HG03139 (cell line): ENCODE measurements around the gene TRRAP.
"Not testable (repeated sequence)": the region's sequence is repeated elsewhere in the genome, so short reads cannot be mapped to it uniquely, and the experiment has no call there.

Source experiments
- ATAC-seq: cut with Tn5 transposase; IDR thresholded peaks from one replicate; pipeline ENCODE4 v1.9.1; 2021; ENCODE audit not compliant: unreplicated experiment

Gene TRRAP

DNA sequence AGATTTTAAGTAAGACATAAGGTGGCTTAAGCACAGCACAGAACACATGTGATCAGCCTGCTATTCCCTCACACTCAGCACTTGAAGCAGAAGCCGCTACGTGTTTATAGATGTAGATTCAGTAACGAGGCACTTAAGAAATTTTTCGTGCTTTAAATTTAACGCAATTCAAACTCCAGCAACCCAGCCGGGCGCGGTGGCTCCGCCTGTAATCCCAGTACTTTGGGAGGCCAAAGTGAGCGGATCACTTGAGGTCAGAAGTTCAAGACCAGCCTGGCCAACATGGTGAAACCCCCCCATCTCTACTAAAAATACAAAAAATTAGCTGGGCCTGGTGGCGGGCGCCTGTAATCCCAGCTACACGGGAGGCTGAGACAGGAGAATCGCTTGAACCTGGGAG, 167.9 kb downstream of the TRRAP start:
- ATAC-seq: not testable (repeated sequence)

- no peak for ATAC-seq
Measured at GRCh38 chr7:99046722-99047121, 168.4 kb downstream of the TRRAP start.

GRCh38 chr7:99047526-99048077, 169.3 kb downstream of the TRRAP start:
- ATAC-seq: no peak

DNA sequence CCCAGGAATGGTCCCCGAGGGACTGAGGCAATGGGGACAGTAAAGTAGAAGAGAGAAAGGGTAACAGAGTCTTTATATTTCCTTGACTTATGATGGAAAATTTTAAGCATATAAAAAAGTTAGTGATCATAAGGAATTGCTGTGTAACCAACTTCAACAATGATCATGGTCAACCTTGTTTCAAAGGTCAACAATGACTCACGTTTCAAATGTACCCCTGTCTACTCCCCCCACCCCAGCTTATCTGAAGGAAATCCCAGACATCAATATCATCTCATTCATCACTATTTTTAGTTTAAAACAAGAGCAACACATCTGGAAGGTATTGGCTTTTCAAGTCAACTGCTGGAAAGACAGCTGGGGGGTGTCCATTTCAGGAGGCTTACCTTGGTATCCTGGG, 172.6 kb downstream of the TRRAP start:
- ATAC-seq: no peak

GRCh38 chr7:99054781-99055180, 176.4 kb downstream of the TRRAP start:
- ATAC-seq: no peak

DNA sequence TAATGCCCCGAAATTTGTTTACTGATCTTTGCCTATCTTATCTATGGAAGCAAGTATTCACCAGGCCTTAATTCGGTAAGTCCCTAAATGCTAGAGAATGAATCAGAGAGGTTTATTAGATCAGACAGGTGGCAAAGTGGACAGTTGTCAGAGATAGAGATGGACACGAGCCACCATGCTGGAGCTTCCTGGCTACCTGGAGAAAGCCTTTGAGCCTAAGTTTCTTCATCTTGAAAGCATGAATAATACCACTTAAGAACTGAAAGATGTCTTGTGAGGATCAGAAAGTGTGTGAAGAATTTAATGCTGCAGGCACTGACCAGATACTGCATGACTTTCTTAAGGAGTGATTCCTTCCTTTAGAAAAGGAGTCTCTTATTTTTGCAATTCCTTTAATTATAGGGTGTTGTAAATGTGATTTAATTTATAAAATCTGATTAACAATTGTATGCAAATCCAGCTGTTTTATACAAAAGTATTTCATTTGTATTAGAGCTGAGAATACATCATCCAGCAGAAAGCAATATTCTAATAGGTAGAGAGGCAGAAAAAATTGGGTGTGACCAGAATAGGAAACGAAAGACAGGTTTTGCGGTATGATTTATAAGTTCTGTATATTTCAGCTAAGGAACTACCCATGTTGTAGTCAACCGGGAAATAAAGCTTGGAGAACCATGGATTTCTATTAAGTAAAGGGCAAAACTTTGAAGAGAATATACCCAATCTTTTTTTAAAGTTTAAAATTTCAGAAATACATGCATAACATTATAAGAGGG, 182.9 kb downstream of the TRRAP start:
- ATAC-seq: no peak
